Femur (tissue), 1 donor: ENCODE results near the gene NIPA2.
"Not testable (repeated sequence)": the region's sequence is repeated elsewhere in the genome, so short reads cannot be mapped to it uniquely, and the experiment has no call there.

ENCODE experiments used
- DNase-seq: peaks from one replicate; pipeline ENCODE4 v3.0.0-alpha.2; 2017

The NIPA2 gene

DNA sequence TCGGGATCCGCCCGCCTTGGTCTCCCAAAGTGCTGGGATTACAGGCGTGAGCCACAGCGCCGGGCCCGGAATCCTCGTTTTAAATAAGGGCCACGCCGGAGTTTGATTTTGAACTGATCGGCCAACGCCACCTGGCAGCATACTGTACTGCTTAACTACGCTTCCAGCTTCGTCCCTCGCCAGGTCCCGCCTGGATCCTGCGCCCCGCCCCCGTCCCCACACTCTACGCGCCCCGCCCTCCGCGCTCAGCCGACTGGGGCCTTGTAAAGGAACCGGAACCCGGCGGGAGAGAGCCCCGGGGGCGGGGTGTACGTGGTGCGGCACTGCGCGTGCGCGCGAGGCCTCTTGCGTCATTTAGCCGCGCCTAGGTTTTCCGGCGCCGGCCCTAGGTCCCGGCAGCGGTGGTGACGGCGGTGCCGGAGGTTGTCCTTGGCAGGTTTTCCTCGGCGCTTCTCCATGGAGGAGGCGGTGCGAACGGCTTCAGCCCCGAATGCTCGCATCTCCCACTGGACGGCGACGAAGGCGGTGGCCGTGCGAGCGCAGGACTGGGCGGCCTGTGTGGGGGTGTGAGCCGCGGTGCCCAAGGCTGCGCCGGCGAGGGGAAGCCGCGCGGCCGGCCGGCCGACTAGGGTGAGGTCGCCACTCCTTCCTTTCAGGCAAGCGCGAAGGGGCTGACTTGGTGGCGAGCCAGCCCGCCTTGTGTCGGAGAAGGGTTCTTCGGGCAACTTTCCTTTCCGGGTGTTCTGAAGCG is at the start of gene NIPA2:
Gene NIPA2 (plus strand): TSS at position 375 of the 751 bp plus-strand sequence. CDS start 13,066 bp downstream, outside the sequence.
- DNase-seq: peak; percentile 99

DNA sequence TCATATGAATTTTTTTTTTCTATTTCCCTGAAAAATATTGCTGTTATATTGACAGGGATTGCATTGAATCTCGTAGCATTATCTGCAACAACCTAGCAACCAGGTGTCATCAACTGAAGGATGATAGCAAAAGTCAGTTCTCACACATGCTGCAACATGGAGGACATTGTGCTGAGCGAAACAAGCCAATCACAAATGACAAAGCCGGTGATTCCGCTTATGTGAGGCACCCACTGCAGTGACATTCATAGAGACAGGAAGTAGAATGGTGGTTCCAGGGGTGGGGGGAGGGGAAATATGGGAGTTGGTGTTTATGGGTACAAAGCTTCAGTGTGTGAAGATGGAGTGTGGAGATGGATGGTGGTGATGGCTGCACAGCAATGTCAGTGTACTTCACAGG is 44.4 kb upstream of the NIPA2 start:
- no peak for DNase-seq

- no peak for DNase-seq
Measured at GRCh38 chr15:22794621-22795167, 43.8 kb upstream of the NIPA2 start.

- no peak for DNase-seq
Measured at GRCh38 chr15:22795206-22796063, 43.0 kb upstream of the NIPA2 start.

- no peak for DNase-seq
Measured at GRCh38 chr15:22796079-22796478, 42.4 kb upstream of the NIPA2 start.

GRCh38 chr15:22799902-22800301 is 38.6 kb upstream of the NIPA2 start:
- no peak for DNase-seq

DNA sequence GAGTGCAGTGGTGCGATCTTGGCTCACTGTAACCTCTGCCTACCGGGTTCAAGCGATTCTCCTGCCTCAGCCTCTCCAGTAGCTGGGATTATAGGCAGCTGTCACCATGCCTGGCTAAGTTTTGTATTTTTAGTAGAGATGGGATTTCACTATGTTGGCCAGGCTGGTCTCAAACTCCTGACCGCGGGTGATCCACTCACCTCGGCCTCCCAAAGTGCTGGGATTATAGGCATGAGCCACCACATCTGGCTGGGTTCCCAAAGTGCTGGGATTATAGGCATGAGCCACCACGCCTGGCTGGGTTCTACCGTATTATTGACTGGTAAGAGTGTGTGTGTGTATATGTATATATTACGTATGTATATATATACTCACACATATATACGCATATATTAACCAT is 35.5 kb upstream of the NIPA2 start:
- DNase-seq: not testable (repeated sequence)

DNA sequence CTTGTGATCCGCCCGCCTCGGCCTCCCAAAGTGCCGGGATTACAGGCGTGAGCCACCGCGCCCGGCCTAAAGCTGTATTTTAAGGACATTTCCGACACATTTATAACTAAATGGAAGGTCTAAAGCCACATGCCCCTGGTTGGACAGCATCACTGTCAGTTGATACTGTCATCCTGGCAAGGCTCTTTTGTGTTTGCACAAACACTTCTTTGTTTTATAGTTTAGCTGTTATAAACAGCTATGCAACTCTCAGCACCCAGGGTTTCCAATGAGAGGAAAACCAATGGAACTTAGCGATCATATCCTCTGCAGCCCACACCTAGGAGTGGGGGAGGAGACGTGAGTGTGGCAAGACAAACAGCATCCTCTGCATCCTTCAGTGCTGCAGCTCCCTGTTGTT is 32.3 kb upstream of the NIPA2 start:
- no peak for DNase-seq

GRCh38 chr15:22806664-22807063 is 31.8 kb upstream of the NIPA2 start:
- no peak for DNase-seq

- not testable (repeated sequence) for DNase-seq
Measured at GRCh38 chr15:22807831-22808230, 30.6 kb upstream of the NIPA2 start.

GRCh38 chr15:22808240-22808639 is 30.2 kb upstream of the NIPA2 start:
- no peak for DNase-seq

GRCh38 chr15:22808761-22809280 is 29.6 kb upstream of the NIPA2 start:
- no peak for DNase-seq

- no peak for DNase-seq
Measured at GRCh38 chr15:22810033-22810852, 28.2 kb upstream of the NIPA2 start.

DNA sequence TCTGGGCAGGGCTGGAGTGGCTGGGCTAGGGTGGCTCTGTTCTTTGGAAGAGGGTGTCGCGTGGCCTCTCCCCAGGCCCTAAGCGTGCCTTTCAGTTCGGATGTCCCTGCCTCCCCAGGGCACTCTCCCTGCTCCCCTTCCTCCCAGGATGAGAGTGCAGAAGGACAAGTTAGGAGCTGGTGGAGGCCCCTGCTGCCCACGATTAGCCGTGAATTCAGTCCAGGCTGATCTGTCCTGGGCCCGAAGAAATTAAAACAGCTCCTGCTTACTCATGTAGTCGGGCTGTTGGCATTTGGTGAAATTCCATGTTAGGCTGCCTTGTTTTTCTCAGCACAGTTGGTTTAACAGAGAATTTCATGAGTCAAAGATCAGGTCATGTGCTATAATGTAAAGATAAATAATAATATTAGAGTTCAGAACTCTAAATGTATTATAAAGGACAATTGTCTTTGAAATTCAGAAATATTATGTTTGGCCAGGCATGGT is 27.6 kb upstream of the NIPA2 start:
- no peak for DNase-seq

DNA sequence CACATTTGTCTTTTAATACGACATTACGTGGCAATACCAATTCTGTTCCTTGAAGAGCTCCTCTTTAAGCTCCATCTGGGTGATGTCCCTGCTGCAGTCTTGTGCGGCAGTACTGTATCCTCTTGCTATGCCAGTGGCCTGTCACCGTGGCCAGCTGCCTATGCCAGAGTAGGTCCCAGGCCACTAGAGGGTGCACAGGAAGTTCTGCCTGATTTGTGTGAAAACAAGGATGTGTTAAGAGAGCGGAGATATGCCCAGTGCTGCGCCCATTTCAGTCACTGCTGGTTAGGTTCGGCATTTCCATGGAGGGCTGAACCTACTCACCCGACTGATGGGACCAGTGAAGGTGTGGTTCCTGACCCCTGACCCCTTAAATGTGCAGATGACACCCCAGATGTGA is 26.8 kb upstream of the NIPA2 start:
- no peak for DNase-seq

- DNase-seq: no peak
Measured at GRCh38 chr15:22813844-22814243, 24.6 kb upstream of the NIPA2 start.

DNA sequence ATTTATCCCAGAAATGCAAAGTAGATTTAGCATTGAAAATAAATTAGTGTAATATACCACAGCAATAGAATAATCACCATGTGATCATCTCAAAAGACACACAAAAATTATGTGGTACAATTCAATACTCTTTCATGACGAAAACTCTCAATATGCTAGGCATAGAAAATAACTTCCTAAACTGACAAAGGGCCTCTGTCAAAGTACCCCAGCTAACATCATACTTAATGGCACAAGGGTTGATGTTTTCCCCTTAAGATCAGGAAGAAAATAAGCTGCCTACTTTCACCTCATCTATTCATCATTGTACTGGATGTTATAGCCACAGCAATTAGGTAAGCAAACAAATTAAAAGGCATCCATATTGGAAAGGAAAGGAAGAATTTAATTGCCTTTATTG is 22.7 kb upstream of the NIPA2 start:
- DNase-seq: no peak

DNA sequence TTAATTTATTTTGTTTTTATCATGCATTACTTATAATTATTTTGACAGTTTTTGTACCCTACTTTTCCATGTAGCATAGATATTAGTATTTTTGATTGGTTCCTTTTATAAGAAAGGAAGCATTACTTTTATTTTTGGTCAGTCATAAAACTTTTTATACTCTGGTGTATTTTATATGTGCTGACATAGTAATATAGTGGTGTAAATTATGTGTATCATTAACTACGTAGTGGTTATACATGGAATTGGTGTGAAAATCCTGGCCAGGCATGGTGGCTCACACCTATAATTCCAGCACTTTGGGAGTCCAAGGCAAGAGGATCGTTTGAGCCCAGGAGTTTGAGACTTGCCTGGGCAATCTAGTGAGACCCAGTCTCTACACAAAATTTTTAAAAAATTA is 18.8 kb upstream of the NIPA2 start:
- no peak for DNase-seq

DNA sequence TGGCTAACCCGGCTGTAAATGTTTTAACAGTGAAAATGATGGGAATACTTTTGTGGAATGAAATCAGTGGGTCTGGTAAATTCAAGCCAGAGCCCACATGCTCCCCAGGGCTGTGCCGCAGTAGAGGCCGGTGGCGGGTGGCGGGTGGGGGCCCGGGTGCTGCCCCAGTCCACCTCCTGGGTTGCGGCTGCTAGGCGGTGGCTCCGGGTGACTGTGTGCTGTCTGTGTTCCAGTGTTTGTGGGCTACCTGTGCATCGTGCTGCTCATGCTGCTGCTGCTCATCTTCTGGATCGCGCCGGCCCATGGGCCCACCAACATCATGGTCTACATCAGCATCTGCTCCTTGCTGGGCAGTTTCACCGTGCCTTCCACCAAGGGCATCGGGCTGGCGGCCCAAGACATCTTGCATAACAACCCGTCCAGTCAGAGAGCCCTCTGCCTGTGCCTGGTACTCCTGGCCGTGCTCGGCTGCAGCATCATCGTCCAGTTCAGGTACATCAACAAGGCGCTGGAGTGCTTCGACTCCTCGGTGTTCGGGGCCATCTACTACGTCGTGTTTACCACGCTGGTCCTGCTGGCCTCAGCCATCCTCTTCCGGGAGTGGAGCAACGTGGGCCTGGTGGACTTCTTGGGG is 14.9 kb upstream of the NIPA2 start:
- no peak for DNase-seq

DNA sequence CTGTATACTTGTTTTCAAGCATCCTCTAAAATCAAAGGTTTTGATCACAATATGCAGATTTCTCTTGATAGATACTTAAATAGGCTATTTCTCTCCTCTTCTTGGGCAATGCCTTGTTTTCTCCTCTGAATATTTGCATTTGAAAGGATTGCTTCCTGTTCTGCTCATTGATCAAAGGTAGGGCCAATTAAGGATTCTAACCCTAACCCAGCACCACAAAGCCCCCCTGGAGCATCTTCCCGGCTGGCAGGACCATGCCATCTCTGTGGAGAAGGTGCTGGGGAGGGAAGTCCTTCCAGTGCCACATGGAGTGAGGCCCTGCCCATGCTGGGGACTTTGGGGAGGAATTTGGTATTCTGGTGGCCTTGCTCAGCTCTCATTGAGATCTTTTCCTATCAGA is 11.3 kb upstream of the NIPA2 start:
- DNase-seq: no peak

GRCh38 chr15:22831473-22831872 is 7.0 kb upstream of the NIPA2 start:
- DNase-seq: no peak
